ENCODE results near the gene KDM5C. TPM values are rescaled to one million over a fixed set of nuclear protein-coding genes. Genes with fewer than 3 reads are reported as not detected.

KDM5C gene
- total RNA-seq, 1 experiment from 2014 or later = 89.8 TPM

DNA sequence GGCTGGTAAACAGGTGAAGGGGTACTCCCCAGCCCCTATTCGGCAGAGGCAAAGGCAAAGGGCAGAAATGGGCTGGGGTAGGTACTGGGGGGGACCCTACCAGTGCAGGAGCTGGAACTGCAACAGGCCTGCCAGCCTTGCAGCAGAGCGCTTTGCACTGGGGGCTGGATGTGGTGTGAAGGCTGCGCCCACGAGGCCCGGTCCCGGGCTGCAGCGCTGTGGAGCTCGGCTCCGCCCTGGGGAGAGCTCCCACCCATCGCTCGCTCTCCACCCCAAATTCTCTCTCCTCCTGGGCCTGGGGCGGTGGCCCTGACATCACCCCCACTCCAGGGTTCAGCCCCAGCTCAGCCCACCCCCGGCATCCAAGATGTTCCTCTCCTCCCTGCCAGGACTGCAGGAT, 32.2 kb upstream of the KDM5C start:
- DNase-seq = no peak
- Histone ChIP-seq H3K79me2 (ENCODE audit: low read length) (0 out of 2 replicates have a peak, but pooled peaks cover 4% of the 10 kb centered on the region), H3K9me3 (ENCODE audit: low read length) (no peaks in the 10 kb centered on the region), H3K9me2 (replicated peaks; ENCODE audit: low read length) (no peaks in the 10 kb centered on the region), H3K4me2 (ENCODE audit: low read length) (no peak overlapping the region), H3K9ac (ENCODE audit: low read length) (no peak overlapping the region), H3F3A (ENCODE audit: low read length, unreplicated experiment) (no peaks in the 10 kb centered on the region), H4K20me1 (ENCODE audit: low read length) (no peaks in the 10 kb centered on the region), H3K4me3 (ENCODE audit: low read length) (no peak overlapping the region), H3K4me1 (ENCODE audit: insufficient read depth, low read length) (no peaks in the 10 kb centered on the region), H3K36me3 (ENCODE audit: low read depth, low read length) (no peaks in the 10 kb centered on the region), H2AFZ (ENCODE audit: low read length) (no peak overlapping the region), H3K27me3 (ENCODE audit: low read length) (no peaks in the 10 kb centered on the region), H3K27ac (ENCODE audit: low read length) (no peak overlapping the region)
- no peak for ATAC-seq
- no peak for TF ChIP-seq EZH2 (IDR thresholded peaks at IDR 0.05; ENCODE audit: low read length, unreplicated experiment)
- TF ChIP-seq EZH2phosphoT487 (IDR thresholded peaks at IDR 0.05; ENCODE audit: borderline replicate concordance, low read length) = no peak
- TF ChIP-seq, protein P1, sequence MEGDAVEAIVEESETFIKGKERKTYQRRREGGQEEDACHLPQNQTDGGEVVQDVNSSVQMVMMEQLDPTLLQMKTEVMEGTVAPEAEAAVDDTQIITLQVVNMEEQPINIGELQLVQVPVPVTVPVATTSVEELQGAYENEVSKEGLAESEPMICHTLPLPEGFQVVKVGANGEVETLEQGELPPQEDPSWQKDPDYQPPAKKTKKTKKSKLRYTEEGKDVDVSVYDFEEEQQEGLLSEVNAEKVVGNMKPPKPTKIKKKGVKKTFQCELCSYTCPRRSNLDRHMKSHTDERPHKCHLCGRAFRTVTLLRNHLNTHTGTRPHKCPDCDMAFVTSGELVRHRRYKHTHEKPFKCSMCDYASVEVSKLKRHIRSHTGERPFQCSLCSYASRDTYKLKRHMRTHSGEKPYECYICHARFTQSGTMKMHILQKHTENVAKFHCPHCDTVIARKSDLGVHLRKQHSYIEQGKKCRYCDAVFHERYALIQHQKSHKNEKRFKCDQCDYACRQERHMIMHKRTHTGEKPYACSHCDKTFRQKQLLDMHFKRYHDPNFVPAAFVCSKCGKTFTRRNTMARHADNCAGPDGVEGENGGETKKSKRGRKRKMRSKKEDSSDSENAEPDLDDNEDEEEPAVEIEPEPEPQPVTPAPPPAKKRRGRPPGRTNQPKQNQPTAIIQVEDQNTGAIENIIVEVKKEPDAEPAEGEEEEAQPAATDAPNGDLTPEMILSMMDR (conservative IDR thresholded peaks at IDR 0.05; ENCODE audit: low read depth, low read length) = no peak
- BruUV-seq (replicated peaks) = no TSS peak
- intact Hi-C loops (cut with micrococcal nuclease) = no loop called here
- ChIA-PET CTCF (interaction anchor here (0.5 kb wide), 1 partner anchor 25 kb away, joined by 5 read pairs; no protein-coding TSS in a partner anchor), POLR2A (ENCODE audit: unreplicated experiment) (no interaction called here)

DNA sequence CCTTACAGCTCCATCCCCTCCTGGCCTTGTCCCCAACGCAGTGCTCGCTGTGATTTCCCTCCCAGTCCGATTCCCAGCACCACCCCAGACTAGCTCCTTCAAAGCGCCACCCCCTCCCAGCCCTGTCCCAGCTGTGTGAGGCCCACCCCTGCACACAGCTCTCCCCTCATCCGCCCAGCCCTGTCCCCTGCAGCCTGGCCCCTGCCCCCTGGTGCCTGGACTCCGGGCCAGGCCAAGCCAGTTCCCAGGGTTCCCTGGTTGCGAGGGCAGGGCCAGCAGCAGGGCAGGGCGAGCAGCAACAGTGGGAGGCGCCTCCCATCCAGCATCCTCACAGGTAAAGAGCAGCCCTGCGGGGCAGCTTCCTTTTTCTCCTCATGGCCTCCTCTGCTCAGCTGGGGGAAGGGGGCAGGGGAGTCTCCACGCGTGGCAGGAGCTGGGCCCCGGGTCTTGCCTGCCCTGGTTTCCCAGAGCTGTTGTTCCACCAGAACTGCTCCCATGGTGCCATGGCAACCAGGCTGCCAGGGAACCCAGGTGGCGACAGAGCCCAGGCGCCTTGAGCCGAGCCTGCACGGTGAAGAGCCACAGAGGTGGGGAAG, 31.5 kb upstream of the KDM5C start:
- H3F3A ChIP-seq (ENCODE audit: low read length, unreplicated experiment) = no peaks in the 10 kb centered on the region
- no peak overlapping the region for H3K27ac ChIP-seq (ENCODE audit: low read length)
- no peak overlapping the region for H3K4me2 ChIP-seq (ENCODE audit: low read length)
- intact Hi-C loops (cut with micrococcal nuclease) = no loop called here
- H3K9me2 ChIP-seq (replicated peaks; ENCODE audit: low read length) = no peaks in the 10 kb centered on the region
- ATAC-seq (no peak), DNase-seq (no peak)
- H3K4me1 ChIP-seq (ENCODE audit: insufficient read depth, low read length) = no peaks in the 10 kb centered on the region
- no peak overlapping the region for H3K4me3 ChIP-seq (ENCODE audit: low read length)
- H3K9me3 ChIP-seq (ENCODE audit: low read length) = no peaks in the 10 kb centered on the region
- H3K27me3 ChIP-seq (ENCODE audit: low read length) = no peaks in the 10 kb centered on the region
- no peak overlapping the region for H3K9ac ChIP-seq (ENCODE audit: low read length)
- no peak overlapping the region for H2AFZ ChIP-seq (ENCODE audit: low read length)
- no peaks in the 10 kb centered on the region for H3K36me3 ChIP-seq (ENCODE audit: low read depth, low read length)
- ChIA-PET CTCF (no interaction called here), POLR2A (ENCODE audit: unreplicated experiment) (no interaction called here)
- no peaks in the 10 kb centered on the region for H3K79me2 ChIP-seq (ENCODE audit: low read length)
- no TSS peak for BruUV-seq (replicated peaks)
- TF ChIP-seq EZH2 (IDR thresholded peaks at IDR 0.05; ENCODE audit: low read length, unreplicated experiment) (no peak), EZH2phosphoT487 (IDR thresholded peaks at IDR 0.05; ENCODE audit: borderline replicate concordance, low read length) (no peak)
- TF ChIP-seq, protein P1 (conservative IDR thresholded peaks at IDR 0.05; ENCODE audit: low read depth, low read length) = no peak
- no peaks in the 10 kb centered on the region for H4K20me1 ChIP-seq (ENCODE audit: low read length)

- POLR2A ChIA-PET (ENCODE audit: unreplicated experiment) = no interaction called here
- CTCF ChIA-PET = no interaction called here
- no TSS peak for BruUV-seq (replicated peaks)
Observed at GRCh38 chrX:53255738-53256191, 30.8 kb upstream of the KDM5C start.

More at GRCh38 chrX:53255738-53256191, 30.8 kb upstream of the KDM5C start:
- no peak overlapping the region for H3K27ac ChIP-seq (ENCODE audit: low read length)
- no peaks in the 10 kb centered on the region for H3K9me2 ChIP-seq (replicated peaks; ENCODE audit: low read length)
- ATAC-seq = no peak
- no peak for DNase-seq
- H3K27me3 ChIP-seq (ENCODE audit: low read length) = no peaks in the 10 kb centered on the region
- no peaks in the 10 kb centered on the region for H3K9me3 ChIP-seq (ENCODE audit: low read length)
- intact Hi-C loops (cut with micrococcal nuclease) = no loop called here
- no peaks in the 10 kb centered on the region for H3K4me1 ChIP-seq (ENCODE audit: insufficient read depth, low read length)
- H3K4me2 ChIP-seq (ENCODE audit: low read length) = no peak overlapping the region
- H3K4me3 ChIP-seq (ENCODE audit: low read length) = no peak overlapping the region
- H4K20me1 ChIP-seq (ENCODE audit: low read length) = no peaks in the 10 kb centered on the region
- no peak for TF ChIP-seq EZH2phosphoT487 (IDR thresholded peaks at IDR 0.05; ENCODE audit: borderline replicate concordance, low read length)
- H3K36me3 ChIP-seq (ENCODE audit: low read depth, low read length) = no peaks in the 10 kb centered on the region
- H3K9ac ChIP-seq (ENCODE audit: low read length) = no peak overlapping the region
- H3K79me2 ChIP-seq (ENCODE audit: low read length) = no peaks in the 10 kb centered on the region
- no peaks in the 10 kb centered on the region for H3F3A ChIP-seq (ENCODE audit: low read length, unreplicated experiment)
- no peak overlapping the region for H2AFZ ChIP-seq (ENCODE audit: low read length)

All from PC-3 (cell line).